Stimulated activated CD4-positive, alpha-beta T cell treated with anti-CD3 and anti-CD28 coated beads, TNF-alpha, amount 100 ng/mL, for 24 hours (primary cell): ENCODE data around the gene MORN1.

Source experiments
- DNase-seq, 3 experiments: peaks; one replicate each; pipeline ENCODE4 v3.0.0-alpha.2; 2020; ENCODE audit warnings: low read depth in 3 of 3

MORN1 gene

GRCh38 chr1:2274231-2274928 is 117.0 kb downstream of the MORN1 start:
- no peak for DNase-seq

GRCh38 chr1:2273401-2274090 is 117.8 kb downstream of the MORN1 start:
- no peak for DNase-seq

GRCh38 chr1:2272686-2273400 is 118.5 kb downstream of the MORN1 start:
- no peak for DNase-seq

- no peak for DNase-seq
These were observed 119.3 kb downstream of the MORN1 start for GRCh38 chr1:2271841-2272655.
